DOHH2 (cell line): ENCODE data around the gene NOL3.

Source experiments
- CTCF ChIP-seq: fragments of 200-600 bp; sonication (generic); IDR thresholded peaks from one replicate; pipeline ENCODE4 v1.5.1; 2014; ENCODE audit warnings: antibody characterized with exemption, mild to moderate bottlenecking, low read depth, low read length; ENCODE audit not compliant: poor library complexity, severe bottlenecking
- EZH2phosphoT487 ChIP-seq: fragments of 200-600 bp; sonication (generic); IDR thresholded peaks from 2 replicates; pipeline ENCODE4 v1.6.1; 2017; ENCODE audit warnings: borderline replicate concordance, mild to moderate bottlenecking, antibody characterized with exemption, low read length, moderate library complexity, mixed read lengths

GRCh38 chr16:67169642-67170167 is 633 bp upstream of the NOL3 start:
- TF ChIP-seq CTCF (peak; percentile 82), EZH2phosphoT487 (peak; percentile 95; the same call in 1 of the 2 replicates)
